ENCODE data around the gene IRX3.
A peak's percentile ranks its signal among the peaks of the same experiment; 100 is the strongest.

GRCh38 chr16:54286366-54287130, at the start of gene IRX3:
- TF ChIP-seq CSDC2 (CRISPR knock-in tag; IDR thresholded peaks at IDR 0.05): 0 out of 2 replicates have a peak, but pooled peaks have one; percentile 13
- no peak for TF ChIP-seq ISL1 (CRISPR knock-in tag; IDR thresholded peaks at IDR 0.05)

Measured in SK-N-SH treated with all-trans-retinoic acid at 6 μM for 48 hours (cell line).